HPDE6-E6E7 (cell line): ENCODE measurements around the gene PSME2.
"Not testable (repeated sequence)": the region's sequence is repeated elsewhere in the genome, so short reads cannot be mapped to it uniquely, and the experiment has no call there.

Experiments used
- DNase-seq: peaks from one replicate; pipeline ENCODE4 v3.0.0; 2011; ENCODE audit warnings: missing footprints; ENCODE audit errors: extremely low spot score

Gene PSME2

GRCh38 chr14:24114532-24115421 lies 31.6 kb downstream of the PSME2 start, which contains the start of the genes DCAF11 and NRL:
Gene DCAF11 (plus strand): TSS chr14:24114777. CDS start chr14:24115595, 818 bp downstream.
Gene NRL (minus strand): TSS chr14:24114949. CDS start chr14:24082848, 32,101 bp downstream.
- peak; percentile 100 for DNase-seq

- peak; percentile 71 for DNase-seq
These were observed 32.4 kb downstream of the PSME2 start for GRCh38 chr14:24113801-24114531.

GRCh38 chr14:24113379-24113800 lies 33.0 kb downstream of the PSME2 start:
- DNase-seq: no peak

GRCh38 chr14:24110523-24110922 lies 35.9 kb downstream of the PSME2 start:
- no peak for DNase-seq

- DNase-seq: no peak
These were observed 36.4 kb downstream of the PSME2 start for GRCh38 chr14:24110060-24110459.

GRCh38 chr14:24108336-24108874 lies 38.0 kb downstream of the PSME2 start:
- no peak for DNase-seq

- no peak for DNase-seq
These were observed 39.6 kb downstream of the PSME2 start for GRCh38 chr14:24106672-24107271.

GRCh38 chr14:24105609-24106239 lies 40.7 kb downstream of the PSME2 start:
- DNase-seq: not testable (repeated sequence)

GRCh38 chr14:24103451-24103850 lies 43.0 kb downstream of the PSME2 start:
- DNase-seq: no peak

- no peak for DNase-seq
These were observed 43.9 kb downstream of the PSME2 start for GRCh38 chr14:24102357-24103048.

- no peak for DNase-seq
These were observed 45.4 kb downstream of the PSME2 start for GRCh38 chr14:24100982-24101494.

- DNase-seq: no peak
These were observed 46.0 kb downstream of the PSME2 start for GRCh38 chr14:24100197-24100981.

GRCh38 chr14:24098927-24099813 lies 47.2 kb downstream of the PSME2 start:
- no peak for DNase-seq

- no peak for DNase-seq
These were observed 48.0 kb downstream of the PSME2 start for GRCh38 chr14:24098229-24098926.

GRCh38 chr14:24096545-24097181 lies 49.7 kb downstream of the PSME2 start:
- DNase-seq: no peak

- no peak for DNase-seq
These were observed 50.9 kb downstream of the PSME2 start for GRCh38 chr14:24095271-24096068.

GRCh38 chr14:24094841-24095270 lies 51.6 kb downstream of the PSME2 start:
- no peak for DNase-seq
